OCI-LY1 (cell line): Measurements from ENCODE around the gene TTC23.

Source experiments
- CTCF ChIP-seq: fragments of 200-600 bp; sonication (generic), shearing (Covaris generic); IDR thresholded peaks from 2 replicates; pipeline ENCODE4 v1.5.1; 2017; ENCODE audit warnings: mild to moderate bottlenecking, antibody characterized with exemption, low read length, moderate library complexity, mixed read lengths
- EZH2 ChIP-seq: fragments of 200-600 bp; sonication (generic), shearing (Covaris generic); IDR thresholded peaks from 2 replicates; pipeline ENCODE4 v1.8.0; 2017; ENCODE audit warnings: borderline replicate concordance, mixed run types, mild to moderate bottlenecking, antibody characterized with exemption, low read length, moderate library complexity, mixed read lengths

GRCh38 chr15:99238849-99239248 lies 10.5 kb downstream of the TTC23 start:
- TF ChIP-seq CTCF (no peak), EZH2 (no peak)
